CD14-positive monocyte (primary cell): Measurements from ENCODE around the gene RIT2. TPM values are rescaled to one million over a fixed set of nuclear protein-coding genes. Genes with fewer than 3 reads are reported as not detected.

Source experiments
- DNase-seq, 3 donors: peaks; one replicate each; pipeline ENCODE4 v3.0.0-alpha.2; 2011 to 2022
- H2AFZ ChIP-seq: 2 replicates; pipeline ENCODE4 v1.6.0; 2012; ENCODE audit warnings: mild to moderate bottlenecking, low read depth, low read length, inconsistent platforms; ENCODE audit not compliant: insufficient read depth, poor library complexity, severe bottlenecking
- H3K27ac ChIP-seq, 2 donors: 1 replicate in 1 of 2; 2 replicates in 1 of 2; pipeline ENCODE4 v1.5.1; 2012 to 2013; ENCODE audit warnings: low read length in 2 of 2, control low read depth in 1 of 2, inconsistent platforms in 1 of 2, low read depth in 1 of 2, mild to moderate bottlenecking in 1 of 2
- H3K27me3 ChIP-seq, 2 donors: one replicate each; pipeline versions ENCODE4 v1.6.0 to v1.6.1; 2011 to 2013; ENCODE audit warnings: low read length in 2 of 2; ENCODE audit not compliant: control insufficient read depth in 2 of 2, insufficient read depth in 2 of 2
- H3K36me3 ChIP-seq, 2 donors: replicated peaks in 1 of 2; 1 replicate in 1 of 2; 2 replicates in 1 of 2; pipeline versions ENCODE4 v1.5.1 to v1.6.1; 2012 to 2013; ENCODE audit warnings: low read length in 2 of 2, control low read depth in 1 of 2, inconsistent platforms in 1 of 2, mild to moderate bottlenecking in 1 of 2; ENCODE audit not compliant: insufficient read depth in 2 of 2, control insufficient read depth in 1 of 2
- H3K4me1 ChIP-seq, 2 donors: 1 replicate in 1 of 2; 2 replicates in 1 of 2; pipeline versions ENCODE4 v1.5.1 to v1.6.1; 2012 to 2013; ENCODE audit warnings: low read length in 2 of 2, control low read depth in 1 of 2, inconsistent platforms in 1 of 2, mild to moderate bottlenecking in 1 of 2, moderate library complexity in 1 of 2; ENCODE audit not compliant: insufficient read depth in 2 of 2, control insufficient read depth in 1 of 2
- H3K4me2 ChIP-seq: replicated peaks from 2 replicates; pipeline ENCODE3; 2012; ENCODE audit warnings: low read length, moderate library complexity, mild to moderate bottlenecking; ENCODE audit not compliant: poor library complexity, severe bottlenecking; ENCODE audit errors: extremely low read depth
- H3K4me3 ChIP-seq, 3 experiments: fragments of 200-600 bp in 1 of 3; sonication (generic) in 1 of 3; replicated peaks in 1 of 3; 1 replicate in 2 of 3; 2 replicates in 1 of 3; pipeline ENCODE4 v1.5.1; 2011 to 2013; ENCODE audit warnings: low read length in 3 of 3, mild to moderate bottlenecking in 3 of 3, control low read depth in 2 of 3, low read depth in 2 of 3, inconsistent platforms in 1 of 3, moderate library complexity in 1 of 3
- H3K79me2 ChIP-seq: 2 replicates; pipeline ENCODE4 v1.6.0; 2012; ENCODE audit warnings: mild to moderate bottlenecking, control low read depth, inconsistent platforms, low read length, moderate library complexity; ENCODE audit not compliant: insufficient read depth
- H3K9ac ChIP-seq: 2 replicates; pipeline ENCODE4 v1.6.0; 2017; ENCODE audit warnings: low read length, mild to moderate bottlenecking; ENCODE audit not compliant: insufficient read depth, poor library complexity, severe bottlenecking
- H3K9me3 ChIP-seq, 2 donors: replicated peaks in 1 of 2; 1 replicate in 1 of 2; 2 replicates in 1 of 2; pipeline versions ENCODE4 v1.5.1 to v1.6.1; 2012 to 2013; ENCODE audit warnings: low read length in 2 of 2, control low read depth in 1 of 2; ENCODE audit not compliant: control insufficient read depth in 1 of 2, insufficient read depth in 1 of 2
- H4K20me1 ChIP-seq: 2 replicates; pipeline ENCODE4 v1.6.0; 2012; ENCODE audit warnings: mild to moderate bottlenecking, low read length, control low read depth, moderate library complexity; ENCODE audit not compliant: insufficient read depth
- H3K27ac Mint-ChIP-seq, 7 donors: one replicate each; pipeline ENCODE4 v1.8.0; 2020; ENCODE audit warnings: mild to moderate bottlenecking in 7 of 7, mixed read lengths in 7 of 7, moderate library complexity in 6 of 7, inconsistent platforms in 2 of 7
- H3K27me3 Mint-ChIP-seq, 3 donors: one replicate each; pipeline ENCODE4 v1.8.0; 2021 to 2022; ENCODE audit warnings: low read depth in 3 of 3, mild to moderate bottlenecking in 3 of 3, mixed read lengths in 3 of 3, moderate library complexity in 3 of 3, inconsistent platforms in 1 of 3
- H3K36me3 Mint-ChIP-seq, 2 donors: one replicate each; pipeline ENCODE4 v1.8.0; 2020; ENCODE audit warnings: mixed read lengths in 2 of 2, inconsistent platforms in 1 of 2, mild to moderate bottlenecking in 1 of 2
- H3K4me1 Mint-ChIP-seq: one replicate; pipeline ENCODE4 v1.8.0; 2020; ENCODE audit warnings: mild to moderate bottlenecking, mixed read lengths
- H3K4me3 Mint-ChIP-seq, 2 donors: one replicate each; pipeline ENCODE4 v1.8.0; 2020; ENCODE audit warnings: mild to moderate bottlenecking in 2 of 2, mixed read lengths in 2 of 2, moderate library complexity in 1 of 2
- H3K9me3 Mint-ChIP-seq, 7 donors: one replicate each; pipeline ENCODE4 v1.8.0; 2020 to 2022; ENCODE audit warnings: mixed read lengths in 7 of 7, mild to moderate bottlenecking in 6 of 7, moderate library complexity in 6 of 7, inconsistent platforms in 2 of 7
- WGBS: methylation state at CpG from one replicate; pipeline ENCODE4 v1.1.5; 2013; ENCODE audit warnings: missing lambda C conversion rate; ENCODE audit not compliant: insufficient coverage; 5-methylcytosine and 5-hydroxymethylcytosine counted together
- intact Hi-C, 2 donors: fragments of 100-400 bp; cut with micrococcal nuclease; formaldehyde crosslinking; loops; one replicate each; pipeline versions ENCODE4 v1.15.0 to v1.15.1; 2023
- polyA plus RNA-seq, 3 donors: library from polyadenylated mRNA; depleted of rRNA in 1 of 3; unstranded in 2 of 3; stranded (reverse) in 1 of 3; fragments of 300-500 nt in 2 of 3; fragments of >200 nt in 1 of 3; fragmentation: Illumina TruSeq in 2 of 3; gene quantifications; 1 replicate in 2 of 3; 2 replicates in 1 of 3; pipeline ENCODE4 v1.2.3, GENCODE V29; 2012 to 2021
- TF ChIP-seq, protein P1 (sequence below): fragments of 200-600 bp; IDR thresholded peaks from one replicate; pipeline ENCODE4 v1.8.0; 2022; ENCODE audit warnings: antibody characterized with exemption, mild to moderate bottlenecking

RIT2 gene
- polyA plus RNA-seq, 3 donors: not detected

DNA sequence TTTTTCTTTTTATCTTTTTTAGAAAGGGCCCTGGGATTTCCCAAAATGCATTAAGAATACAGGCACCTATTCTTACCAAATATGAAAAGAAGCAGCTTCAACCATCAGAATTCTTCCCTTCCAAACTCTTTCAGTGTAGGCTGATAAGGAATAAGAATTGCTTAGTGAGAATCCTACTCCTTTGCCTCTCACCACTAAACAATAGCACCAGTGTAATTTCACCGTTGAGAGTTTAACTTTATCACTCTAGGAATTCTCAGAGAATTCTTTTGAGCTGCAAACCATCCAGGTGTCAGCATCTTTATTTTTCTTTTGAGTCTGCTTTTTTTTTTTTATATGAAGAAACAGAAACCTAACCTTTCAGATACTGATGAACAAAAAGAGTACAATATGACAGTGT lies 194.9 kb downstream of the RIT2 start:
- Histone ChIP-seq H3K9me3 (no peaks in the 10 kb centered on the region), H3K9ac (no peak overlapping the region), H4K20me1 (no peaks in the 10 kb centered on the region), H3K4me2 (no peak overlapping the region), H3K4me3 (no peak overlapping the region), H2AFZ (no peak overlapping the region), H3K36me3 (no peaks in the 10 kb centered on the region), H3K4me1 (no peaks in the 10 kb centered on the region), H3K79me2 (no peaks in the 10 kb centered on the region), H3K27me3 (no peaks in the 10 kb centered on the region), H3K27ac (no peak overlapping the region)
- TF ChIP-seq, protein P1, sequence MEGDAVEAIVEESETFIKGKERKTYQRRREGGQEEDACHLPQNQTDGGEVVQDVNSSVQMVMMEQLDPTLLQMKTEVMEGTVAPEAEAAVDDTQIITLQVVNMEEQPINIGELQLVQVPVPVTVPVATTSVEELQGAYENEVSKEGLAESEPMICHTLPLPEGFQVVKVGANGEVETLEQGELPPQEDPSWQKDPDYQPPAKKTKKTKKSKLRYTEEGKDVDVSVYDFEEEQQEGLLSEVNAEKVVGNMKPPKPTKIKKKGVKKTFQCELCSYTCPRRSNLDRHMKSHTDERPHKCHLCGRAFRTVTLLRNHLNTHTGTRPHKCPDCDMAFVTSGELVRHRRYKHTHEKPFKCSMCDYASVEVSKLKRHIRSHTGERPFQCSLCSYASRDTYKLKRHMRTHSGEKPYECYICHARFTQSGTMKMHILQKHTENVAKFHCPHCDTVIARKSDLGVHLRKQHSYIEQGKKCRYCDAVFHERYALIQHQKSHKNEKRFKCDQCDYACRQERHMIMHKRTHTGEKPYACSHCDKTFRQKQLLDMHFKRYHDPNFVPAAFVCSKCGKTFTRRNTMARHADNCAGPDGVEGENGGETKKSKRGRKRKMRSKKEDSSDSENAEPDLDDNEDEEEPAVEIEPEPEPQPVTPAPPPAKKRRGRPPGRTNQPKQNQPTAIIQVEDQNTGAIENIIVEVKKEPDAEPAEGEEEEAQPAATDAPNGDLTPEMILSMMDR: no peak
- H3K4me1 Mint-ChIP-seq: no peaks in the 10 kb centered on the region
- WGBS: no CpG with 5 or more reads among the region's 1 CpG
- no peak for DNase-seq
- no peaks in the 10 kb centered on the region for H3K27me3 Mint-ChIP-seq
- H3K27ac Mint-ChIP-seq: no peak overlapping the region
- no peaks in the 10 kb centered on the region for H3K36me3 Mint-ChIP-seq
- H3K9me3 Mint-ChIP-seq: peaks cover 0 to 2% (median 0%) of the 10 kb centered on the region in 7 donors
- intact Hi-C loops: no loop called here
- H3K4me3 Mint-ChIP-seq: no peak overlapping the region

DNA sequence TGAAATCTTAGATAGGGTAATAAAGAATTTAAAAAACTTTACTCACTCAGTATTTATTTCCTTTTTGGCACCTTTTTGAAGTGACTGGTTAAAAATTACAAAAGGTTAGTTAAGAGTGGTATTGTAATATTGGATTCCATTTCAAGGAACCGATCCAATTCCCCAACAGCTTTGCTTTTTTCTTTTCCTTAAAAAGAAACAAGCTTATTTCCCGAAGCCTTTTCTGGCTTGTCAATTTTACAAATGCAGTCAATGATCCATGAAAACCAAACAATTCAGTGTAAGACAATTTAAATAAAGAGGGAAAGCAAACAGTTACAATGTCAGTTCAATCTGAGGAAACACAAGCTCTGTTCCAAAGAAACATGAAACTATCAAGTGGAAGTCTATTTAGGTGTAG lies 200.2 kb downstream of the RIT2 start:
- no peak overlapping the region for H3K4me3 ChIP-seq
- no peak overlapping the region for H3K4me2 ChIP-seq
- H2AFZ ChIP-seq: no peak overlapping the region
- no peaks in the 10 kb centered on the region for H3K4me1 ChIP-seq
- intact Hi-C loops: no loop called here
- H3K9me3 ChIP-seq: no peaks in the 10 kb centered on the region
- Mint-ChIP-seq H3K4me1 (no peaks in the 10 kb centered on the region), H3K36me3 (no peaks in the 10 kb centered on the region), H3K4me3 (no peak overlapping the region), H3K27me3 (no peaks in the 10 kb centered on the region), H3K9me3 (peaks cover 0 to 5% (median 1%) of the 10 kb centered on the region in 7 donors), H3K27ac (no peak overlapping the region)
- no peaks in the 10 kb centered on the region for H3K36me3 ChIP-seq
- WGBS: no CpG with 5 or more reads among the region's 2 CpGs
- H3K27ac ChIP-seq: no peak overlapping the region
- H4K20me1 ChIP-seq: no peaks in the 10 kb centered on the region
- TF ChIP-seq, protein P1: no peak
- no peaks in the 10 kb centered on the region for H3K79me2 ChIP-seq
- DNase-seq: no peak
- no peak overlapping the region for H3K9ac ChIP-seq
- no peaks in the 10 kb centered on the region for H3K27me3 ChIP-seq
